C4-2B (cell line): ENCODE measurements around the gene CACNB4.

Experiments
- ZFX ChIP-seq: fragments of 450-650 bp; IDR thresholded peaks from 2 replicates; pipeline ENCODE4 v1.6.1; 2017
- TF ChIP-seq, protein P1 (sequence below): fragments of 450-650 bp; conservative IDR thresholded peaks from 2 replicates; pipeline ENCODE4 v1.5.1; 2017; ENCODE audit warnings: mild to moderate bottlenecking

DNA sequence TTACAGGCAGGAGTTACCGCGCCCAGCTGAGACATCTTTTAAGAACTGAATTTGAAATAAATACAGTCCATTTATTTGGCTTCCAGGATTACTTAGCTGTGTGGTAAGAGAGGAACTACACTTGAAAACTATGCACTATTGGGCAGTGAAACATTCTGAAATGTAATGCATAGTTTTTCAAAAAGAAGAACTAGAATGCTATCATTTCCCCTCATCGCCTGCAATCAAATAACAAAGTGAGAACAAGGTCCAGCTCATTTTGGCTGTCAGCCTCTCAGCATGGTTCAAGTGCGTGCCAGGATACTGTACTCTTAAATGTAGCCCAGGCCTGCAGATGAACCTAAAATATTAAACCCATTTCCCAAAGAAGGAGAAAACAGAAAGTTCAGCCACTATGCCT lies 194.0 kb downstream of the CACNB4 start:
- TF ChIP-seq, protein P1, sequence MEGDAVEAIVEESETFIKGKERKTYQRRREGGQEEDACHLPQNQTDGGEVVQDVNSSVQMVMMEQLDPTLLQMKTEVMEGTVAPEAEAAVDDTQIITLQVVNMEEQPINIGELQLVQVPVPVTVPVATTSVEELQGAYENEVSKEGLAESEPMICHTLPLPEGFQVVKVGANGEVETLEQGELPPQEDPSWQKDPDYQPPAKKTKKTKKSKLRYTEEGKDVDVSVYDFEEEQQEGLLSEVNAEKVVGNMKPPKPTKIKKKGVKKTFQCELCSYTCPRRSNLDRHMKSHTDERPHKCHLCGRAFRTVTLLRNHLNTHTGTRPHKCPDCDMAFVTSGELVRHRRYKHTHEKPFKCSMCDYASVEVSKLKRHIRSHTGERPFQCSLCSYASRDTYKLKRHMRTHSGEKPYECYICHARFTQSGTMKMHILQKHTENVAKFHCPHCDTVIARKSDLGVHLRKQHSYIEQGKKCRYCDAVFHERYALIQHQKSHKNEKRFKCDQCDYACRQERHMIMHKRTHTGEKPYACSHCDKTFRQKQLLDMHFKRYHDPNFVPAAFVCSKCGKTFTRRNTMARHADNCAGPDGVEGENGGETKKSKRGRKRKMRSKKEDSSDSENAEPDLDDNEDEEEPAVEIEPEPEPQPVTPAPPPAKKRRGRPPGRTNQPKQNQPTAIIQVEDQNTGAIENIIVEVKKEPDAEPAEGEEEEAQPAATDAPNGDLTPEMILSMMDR, result no peak
- TF ChIP-seq ZFX, result no peak
